Amniotic stem cell (primary cell): Measurements from ENCODE around the gene TRIP12.
"Not testable (repeated sequence)": the region's sequence is repeated elsewhere in the genome, so short reads cannot be mapped to it uniquely, and the experiment has no call there.

ENCODE experiments used
- DNase-seq: peaks from one replicate; lab custom pipeline; 2025; lab: John Stamatoyannopoulos, UW

TRIP12 gene

GRCh38 chr2:229768235-229768634 lies 153.6 kb downstream of the TRIP12 start:
- no peak for DNase-seq

GRCh38 chr2:229765721-229766120 lies 156.1 kb downstream of the TRIP12 start:
- DNase-seq = no peak

GRCh38 chr2:229761663-229762062 lies 160.1 kb downstream of the TRIP12 start:
- DNase-seq = no peak

DNA sequence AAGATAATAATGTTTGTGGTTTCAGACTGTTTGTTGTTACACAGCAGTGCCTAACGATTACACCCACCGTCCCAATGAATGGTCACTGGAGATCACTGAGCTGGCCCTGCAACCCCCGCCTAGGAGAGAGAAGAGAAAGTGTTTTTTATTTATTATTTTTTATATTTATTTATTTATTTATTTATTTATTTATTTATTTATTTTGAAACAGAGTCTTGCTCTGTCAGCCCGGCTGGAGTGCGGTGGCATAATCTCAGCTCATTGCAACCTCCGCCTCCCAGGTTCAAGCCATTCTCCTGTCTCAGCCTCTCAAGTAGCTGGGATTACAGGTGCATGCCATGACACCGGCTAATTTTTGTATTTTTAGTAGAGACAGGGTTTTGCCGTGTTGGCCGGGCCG lies 164.3 kb downstream of the TRIP12 start:
- not testable (repeated sequence) for DNase-seq

DNA sequence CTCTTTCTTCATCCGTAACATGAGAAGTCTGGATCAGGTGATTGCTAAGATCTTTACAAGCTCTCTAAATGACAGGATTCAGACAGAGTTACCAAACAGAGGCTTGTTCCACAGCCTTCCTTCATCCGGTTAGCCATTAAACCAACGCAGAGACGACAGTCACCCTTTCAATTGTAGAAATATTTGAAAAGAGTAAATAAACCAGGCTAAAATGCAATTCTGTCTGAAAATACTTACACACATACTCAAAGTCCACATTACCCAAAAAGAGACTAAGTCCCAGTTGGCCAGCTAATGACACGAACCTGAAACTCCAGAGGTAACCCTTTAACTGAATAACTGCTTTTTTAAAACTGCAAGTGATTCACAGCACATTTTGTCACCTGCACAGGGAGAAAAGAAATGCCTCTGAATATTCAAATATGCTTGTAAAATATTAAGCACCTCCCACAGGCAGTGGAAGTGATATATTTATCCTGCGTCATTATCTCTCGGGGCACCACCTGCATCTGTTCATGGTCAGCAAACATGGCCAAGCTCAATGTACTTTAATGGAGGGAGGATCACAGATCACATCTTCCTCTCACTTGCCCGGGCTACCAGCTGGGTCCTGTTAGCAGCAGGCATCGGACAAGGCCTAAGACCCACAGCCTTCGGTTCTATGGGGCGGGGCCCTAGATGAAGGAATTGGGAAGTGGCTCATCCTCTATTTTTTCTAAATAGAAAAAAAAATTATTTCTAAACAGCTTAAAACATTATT lies 168.7 kb downstream of the TRIP12 start:
- DNase-seq = no peak

GRCh38 chr2:229749779-229750178 lies 172.0 kb downstream of the TRIP12 start:
- no peak for DNase-seq

DNA sequence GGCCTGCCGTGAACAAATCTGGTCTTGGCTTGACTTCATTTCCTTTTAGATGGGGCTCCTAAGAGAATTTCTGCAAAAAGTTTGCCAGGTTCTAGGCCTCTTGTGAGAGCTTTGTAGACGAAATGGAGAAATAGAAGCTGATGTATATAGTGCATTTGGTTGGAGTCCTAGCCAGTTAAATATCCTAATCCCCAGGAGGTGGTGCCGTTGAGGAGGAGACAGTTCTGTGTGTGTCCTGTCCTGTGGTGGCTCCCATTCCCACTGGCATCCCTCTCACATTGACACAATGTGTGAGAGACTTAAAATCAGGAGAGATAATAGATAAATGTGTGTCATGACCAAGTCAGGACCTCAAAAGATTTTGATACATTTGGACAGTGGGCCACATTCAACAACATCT lies 172.9 kb downstream of the TRIP12 start:
- DNase-seq = no peak

- DNase-seq = not testable (repeated sequence)
These were observed 179.1 kb downstream of the TRIP12 start for GRCh38 chr2:229742691-229743090.

GRCh38 chr2:229740279-229740678 lies 181.5 kb downstream of the TRIP12 start:
- no peak for DNase-seq

- DNase-seq = no peak
These were observed 183.7 kb downstream of the TRIP12 start for GRCh38 chr2:229738024-229738625.

- DNase-seq = no peak
These were observed 187.4 kb downstream of the TRIP12 start for GRCh38 chr2:229734410-229734809.

DNA sequence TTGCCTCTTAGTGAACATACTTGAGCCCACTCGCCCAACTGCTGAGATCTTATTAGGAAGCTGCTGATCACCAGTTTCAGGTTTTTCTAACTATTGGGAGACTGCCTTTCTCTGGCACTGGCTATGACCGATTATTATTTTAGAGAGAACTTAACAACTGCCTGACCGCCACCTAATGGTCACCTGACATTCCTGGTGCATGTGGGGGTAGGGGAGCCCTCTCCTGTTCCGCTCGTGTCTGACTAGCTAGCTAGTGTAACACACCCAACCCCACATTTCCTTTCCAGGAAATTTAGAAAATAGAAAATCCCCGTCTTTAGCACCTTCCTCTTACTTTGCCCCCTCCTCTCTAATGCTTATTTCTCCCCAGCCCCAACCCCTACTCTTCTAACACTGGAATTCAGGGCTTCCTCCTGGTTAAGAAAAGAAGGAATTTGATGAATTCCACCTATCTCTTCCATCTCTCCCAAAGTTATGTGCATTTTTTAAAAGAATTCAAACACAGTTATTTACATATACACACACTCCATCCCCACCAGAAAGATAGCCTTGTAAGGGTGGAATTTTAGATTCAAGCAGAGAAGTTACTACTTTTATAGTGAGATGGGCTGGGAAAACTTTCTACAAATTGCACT lies 188.1 kb downstream of the TRIP12 start:
- DNase-seq = no peak

DNA sequence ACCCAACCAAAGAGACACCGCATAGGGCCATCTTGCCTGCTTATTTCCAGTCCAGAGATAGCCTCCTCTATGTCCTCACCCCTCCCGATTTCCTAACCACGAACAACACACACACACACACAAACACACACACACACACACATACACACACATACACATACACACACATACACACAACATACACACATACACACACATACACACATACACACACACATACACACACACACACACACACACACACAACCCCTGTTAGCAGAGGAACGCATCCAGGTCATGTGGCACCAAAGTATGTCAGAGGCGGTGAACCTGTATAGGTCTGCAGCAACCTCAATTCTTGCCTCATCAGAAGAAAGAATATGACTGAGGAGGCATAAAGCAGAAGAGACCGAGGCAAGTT lies 188.9 kb downstream of the TRIP12 start:
- DNase-seq = no peak

DNA sequence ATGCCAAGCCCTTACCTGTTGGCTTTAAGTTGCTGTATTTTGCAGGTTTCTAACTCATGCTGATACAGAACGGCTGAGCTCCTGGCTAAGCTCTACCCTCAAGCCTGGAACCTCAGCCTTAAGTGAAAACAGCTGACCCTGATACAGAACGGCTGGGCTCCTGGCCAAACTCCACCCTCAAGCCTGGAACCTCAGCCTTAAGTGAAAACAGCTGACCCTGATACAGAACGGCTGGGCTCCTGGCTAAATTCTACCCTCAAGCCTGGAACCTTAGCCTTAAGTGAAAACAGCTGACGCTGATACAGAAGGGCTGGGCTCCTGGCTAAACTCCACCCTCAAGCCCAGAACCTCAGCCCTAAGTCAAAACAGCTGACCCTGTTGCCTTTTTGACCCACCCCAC lies 189.9 kb downstream of the TRIP12 start:
- DNase-seq = no peak

GRCh38 chr2:229731363-229731762 lies 190.4 kb downstream of the TRIP12 start:
- no peak for DNase-seq

- no peak for DNase-seq
These were observed 193.4 kb downstream of the TRIP12 start for GRCh38 chr2:229728370-229728769.

DNA sequence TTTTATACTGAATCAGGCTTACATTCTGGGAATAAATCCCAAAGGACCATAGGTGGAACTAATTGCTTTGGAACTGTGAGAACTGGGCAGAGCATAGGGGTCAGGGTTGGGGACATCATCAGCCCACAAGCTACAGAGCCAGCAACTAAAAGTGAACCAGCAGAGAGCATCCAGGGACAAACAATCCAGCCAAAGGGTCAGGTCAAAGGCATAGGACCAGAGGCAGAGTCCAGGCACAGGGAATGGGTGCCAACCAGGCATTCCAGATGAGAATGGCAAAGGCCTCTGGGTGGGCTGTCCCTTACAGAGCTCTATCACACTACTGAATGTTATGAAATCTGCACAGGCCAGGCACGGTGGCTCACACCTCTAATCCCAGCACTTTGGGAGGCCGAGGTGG lies 195.2 kb downstream of the TRIP12 start:
- DNase-seq = no peak

- peak; percentile 4 for DNase-seq
These were observed 195.9 kb downstream of the TRIP12 start for GRCh38 chr2:229725716-229726574.

DNA sequence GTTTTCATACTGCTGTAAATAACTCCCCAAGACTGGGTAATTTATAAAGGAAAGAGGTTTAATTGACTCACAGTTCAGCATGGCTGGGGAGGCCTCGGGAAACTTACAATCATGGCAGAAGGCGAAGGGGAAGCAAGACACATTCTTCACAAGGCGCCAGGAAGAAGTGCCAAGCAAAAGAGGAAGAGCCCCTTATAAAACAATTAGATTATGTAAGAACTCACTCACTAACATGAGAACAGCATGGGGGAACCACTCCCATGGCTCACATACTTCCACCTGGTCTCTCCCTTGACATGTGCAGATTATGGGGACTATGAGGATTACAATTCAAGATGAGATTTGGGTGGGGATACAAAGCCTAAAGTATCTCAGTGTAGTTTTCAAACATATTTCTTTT lies 198.6 kb downstream of the TRIP12 start:
- not testable (repeated sequence) for DNase-seq

GRCh38 chr2:229719926-229720647 lies 201.7 kb downstream of the TRIP12 start:
- no peak for DNase-seq

- DNase-seq = no peak
These were observed 203.8 kb downstream of the TRIP12 start for GRCh38 chr2:229718057-229718456.
